Measurements from ENCODE around the gene HID1. TPM values are rescaled to one million over a fixed set of nuclear protein-coding genes. Genes with fewer than 3 reads are reported as not detected.

The HID1 gene
- total RNA-seq, 2 donors from 2014 or later, result 87.1 to 101 TPM

DNA sequence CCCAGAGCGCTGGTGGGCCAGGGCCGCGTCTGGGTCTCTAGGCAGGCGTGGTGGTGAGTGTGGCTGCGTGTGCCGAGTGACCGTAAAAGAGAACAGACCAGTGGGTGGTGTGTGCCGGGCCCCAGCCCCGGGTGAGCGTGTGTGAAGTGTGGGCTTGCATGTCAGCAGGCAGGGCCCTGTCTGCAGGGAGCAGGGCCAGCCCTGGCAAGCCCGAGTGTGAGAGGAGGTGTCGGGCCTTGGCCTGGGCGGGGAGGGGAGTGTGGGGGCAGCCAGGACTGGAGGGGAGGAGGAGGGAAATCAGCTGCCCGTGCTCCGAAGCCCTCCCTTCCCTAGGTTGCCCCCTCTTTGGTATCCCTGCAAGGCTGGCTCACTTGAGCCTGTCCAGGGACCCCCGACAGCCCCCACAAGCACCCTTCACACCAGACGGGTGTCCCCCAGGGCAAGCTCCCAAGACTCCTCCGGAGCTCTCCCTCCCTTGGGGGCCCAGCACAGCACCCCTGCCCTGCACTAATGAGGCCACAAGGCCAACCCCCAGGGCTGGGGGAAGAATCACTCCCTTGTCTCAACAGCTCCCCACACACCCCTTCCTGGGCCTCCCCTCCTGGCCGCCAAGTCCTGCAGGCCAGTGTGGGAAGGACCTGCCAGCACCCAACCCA lies 51.4 kb downstream of the HID1 start:
- Histone ChIP-seq H3K27ac (no peak overlapping the region), H3K27me3 (replicated peaks; ENCODE audit: insufficient read depth) (peaks cover 22% of the 10 kb centered on the region), H3K4me3 (no peak overlapping the region), H3K4me1 (replicated peaks) (peaks cover 7% of the 10 kb centered on the region), H3K9me3 (no peaks in the 10 kb centered on the region), H3K36me3 (no peaks in the 10 kb centered on the region)
- WGBS, result 30% methylated on average over 19 of the region's 19 CpGs
- TF ChIP-seq, protein P1, sequence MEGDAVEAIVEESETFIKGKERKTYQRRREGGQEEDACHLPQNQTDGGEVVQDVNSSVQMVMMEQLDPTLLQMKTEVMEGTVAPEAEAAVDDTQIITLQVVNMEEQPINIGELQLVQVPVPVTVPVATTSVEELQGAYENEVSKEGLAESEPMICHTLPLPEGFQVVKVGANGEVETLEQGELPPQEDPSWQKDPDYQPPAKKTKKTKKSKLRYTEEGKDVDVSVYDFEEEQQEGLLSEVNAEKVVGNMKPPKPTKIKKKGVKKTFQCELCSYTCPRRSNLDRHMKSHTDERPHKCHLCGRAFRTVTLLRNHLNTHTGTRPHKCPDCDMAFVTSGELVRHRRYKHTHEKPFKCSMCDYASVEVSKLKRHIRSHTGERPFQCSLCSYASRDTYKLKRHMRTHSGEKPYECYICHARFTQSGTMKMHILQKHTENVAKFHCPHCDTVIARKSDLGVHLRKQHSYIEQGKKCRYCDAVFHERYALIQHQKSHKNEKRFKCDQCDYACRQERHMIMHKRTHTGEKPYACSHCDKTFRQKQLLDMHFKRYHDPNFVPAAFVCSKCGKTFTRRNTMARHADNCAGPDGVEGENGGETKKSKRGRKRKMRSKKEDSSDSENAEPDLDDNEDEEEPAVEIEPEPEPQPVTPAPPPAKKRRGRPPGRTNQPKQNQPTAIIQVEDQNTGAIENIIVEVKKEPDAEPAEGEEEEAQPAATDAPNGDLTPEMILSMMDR (IDR thresholded peaks at IDR 0.05), result no peak
- TF ChIP-seq POLR2A (IDR thresholded peaks at IDR 0.05), result no peak
- TF ChIP-seq POLR2AphosphoS5 (IDR thresholded peaks at IDR 0.05), result no peak
- intact Hi-C loops (cut with DNase I), result no loop called here
- no peak for DNase-seq (ENCODE audit: low spot score)

DNA sequence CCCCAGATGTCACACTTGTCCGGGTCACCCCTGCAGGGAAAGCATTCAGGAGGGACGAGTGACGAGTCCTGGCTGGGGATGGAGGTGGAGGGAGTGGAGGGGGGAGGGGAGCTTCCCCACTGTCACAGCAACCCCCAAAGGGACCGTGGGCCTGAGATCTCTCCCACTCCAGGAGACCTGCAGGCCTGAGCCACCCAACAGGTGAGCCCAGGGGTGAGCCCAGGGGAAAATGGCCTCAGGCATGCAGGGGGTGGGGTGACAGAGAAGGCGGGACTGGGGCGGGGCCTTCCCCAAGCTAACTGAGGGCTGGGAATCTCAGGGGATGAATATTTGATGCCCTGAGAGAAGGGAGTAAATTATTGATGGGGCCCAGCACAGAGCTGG lies 51.9 kb downstream of the HID1 start:
- WGBS, result 47% methylated on average over 6 of the region's 6 CpGs
- H3K4me3 ChIP-seq, result no peak overlapping the region
- no peak for DNase-seq (ENCODE audit: low spot score)
- peaks cover 7% of the 10 kb centered on the region for H3K4me1 ChIP-seq (replicated peaks)
- intact Hi-C loops (cut with DNase I), result no loop called here
- no peaks in the 10 kb centered on the region for H3K36me3 ChIP-seq
- no peak overlapping the region for H3K27ac ChIP-seq
- H3K27me3 ChIP-seq (replicated peaks; ENCODE audit: insufficient read depth), result peaks cover 20% of the 10 kb centered on the region
- TF ChIP-seq POLR2A (IDR thresholded peaks at IDR 0.05) (no peak), POLR2AphosphoS5 (IDR thresholded peaks at IDR 0.05) (no peak)
- TF ChIP-seq, protein P1 (IDR thresholded peaks at IDR 0.05), result no peak
- no peaks in the 10 kb centered on the region for H3K9me3 ChIP-seq

DNA sequence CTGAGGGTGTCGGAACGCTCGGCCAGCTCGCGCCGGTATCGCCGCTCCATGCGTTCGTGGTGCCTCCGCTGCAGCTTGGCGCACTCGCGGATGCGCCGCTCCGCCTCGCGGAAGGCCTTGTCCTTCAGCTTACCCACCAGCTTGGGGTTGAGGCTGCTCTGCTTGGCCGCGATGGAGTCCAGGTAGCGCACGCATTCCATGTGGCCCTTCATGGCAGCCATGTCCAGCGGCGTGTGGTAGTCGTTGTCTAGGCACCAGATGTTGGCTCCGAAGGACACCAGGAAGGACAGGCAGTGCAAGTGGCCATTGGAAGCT lies 52.3 kb downstream of the HID1 start:
- no peak overlapping the region for H3K27ac ChIP-seq
- TF ChIP-seq, protein P1 (IDR thresholded peaks at IDR 0.05), result no peak
- TF ChIP-seq POLR2AphosphoS5 (IDR thresholded peaks at IDR 0.05) (no peak), POLR2A (IDR thresholded peaks at IDR 0.05) (no peak)
- 86% methylated on average over 26 of the region's 27 CpGs for WGBS

DNA sequence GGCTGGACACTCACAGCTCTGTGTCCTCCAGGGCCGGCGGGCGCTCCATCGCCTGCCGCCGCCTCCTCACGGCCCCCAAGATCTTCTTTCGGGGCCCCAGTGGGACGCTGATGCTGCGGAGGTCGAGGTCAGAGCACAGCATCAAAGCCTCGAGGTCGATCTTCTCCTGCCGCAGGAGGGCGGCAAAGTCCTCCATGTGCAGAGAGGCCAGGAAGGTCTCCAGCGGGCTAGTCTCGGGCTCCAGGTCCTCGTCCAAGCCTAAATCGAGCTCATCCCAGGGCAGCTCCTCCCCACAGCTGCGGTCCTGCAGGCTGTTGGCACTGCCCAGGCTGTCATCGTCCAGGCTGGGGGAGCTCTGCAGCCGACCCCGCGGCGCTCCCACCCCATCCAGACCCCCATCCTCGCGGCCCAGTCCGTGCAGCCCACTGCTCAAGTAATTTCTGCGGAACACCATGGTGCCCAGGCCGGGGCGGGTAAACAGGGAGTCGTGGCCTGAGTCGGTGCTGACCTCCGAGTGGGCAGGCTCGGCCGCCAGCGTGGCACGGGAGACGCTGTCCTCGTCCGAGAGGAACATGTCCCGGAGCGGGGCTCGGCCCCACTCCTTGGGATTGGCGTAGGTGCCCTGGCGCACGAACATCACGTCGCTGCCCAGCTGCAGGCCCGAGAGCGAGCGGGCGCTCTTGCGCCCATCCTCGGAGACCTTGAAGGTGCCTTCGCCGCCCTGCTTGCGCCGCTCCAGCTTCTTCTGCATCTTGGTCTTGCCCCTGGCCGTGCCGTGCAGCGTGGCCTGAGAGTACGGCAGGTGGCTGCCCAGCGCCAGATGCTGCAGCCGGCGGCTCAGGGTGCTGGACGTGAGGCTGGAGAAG lies 52.9 kb downstream of the HID1 start:
- no peak overlapping the region for H3K27ac ChIP-seq
- intact Hi-C loops (cut with DNase I), result no loop called here
- peaks cover 12% of the 10 kb centered on the region for H3K27me3 ChIP-seq (replicated peaks; ENCODE audit: insufficient read depth)
- H3K36me3 ChIP-seq, result no peaks in the 10 kb centered on the region
- H3K4me1 ChIP-seq (replicated peaks), result peaks cover 7% of the 10 kb centered on the region
- no peaks in the 10 kb centered on the region for H3K9me3 ChIP-seq
- 86% methylated on average over 63 of the region's 67 CpGs for WGBS
- H3K4me3 ChIP-seq, result no peak overlapping the region
- TF ChIP-seq POLR2AphosphoS5 (IDR thresholded peaks at IDR 0.05) (no peak), POLR2A (IDR thresholded peaks at IDR 0.05) (no peak)
- TF ChIP-seq, protein P1 (IDR thresholded peaks at IDR 0.05), result no peak
- DNase-seq (ENCODE audit: low spot score), result no peak

More for the DNA sequence above, 52.3 kb downstream of the HID1 start:
- DNase-seq (ENCODE audit: low spot score), result no peak
- Histone ChIP-seq H3K36me3 (no peaks in the 10 kb centered on the region), H3K9me3 (no peaks in the 10 kb centered on the region), H3K27me3 (replicated peaks; ENCODE audit: insufficient read depth) (peaks cover 18% of the 10 kb centered on the region), H3K4me1 (replicated peaks) (peaks cover 7% of the 10 kb centered on the region), H3K4me3 (no peak overlapping the region)
- intact Hi-C loops (cut with DNase I), result no loop called here
